Measurements from ENCODE around the gene GATAD2A.

Gene GATAD2A

GRCh38 chr19:19425170-19425875 is 19.8 kb downstream of the GATAD2A start:
- no peak overlapping the region for H3K27ac ChIP-seq
- DNase-seq: no peak
- in situ Hi-C loops (cut with HindIII; ENCODE audit: low pct_ligation_motif_present, low sequenced_read_pairs): no loop called here
- TF ChIP-seq, protein P1, sequence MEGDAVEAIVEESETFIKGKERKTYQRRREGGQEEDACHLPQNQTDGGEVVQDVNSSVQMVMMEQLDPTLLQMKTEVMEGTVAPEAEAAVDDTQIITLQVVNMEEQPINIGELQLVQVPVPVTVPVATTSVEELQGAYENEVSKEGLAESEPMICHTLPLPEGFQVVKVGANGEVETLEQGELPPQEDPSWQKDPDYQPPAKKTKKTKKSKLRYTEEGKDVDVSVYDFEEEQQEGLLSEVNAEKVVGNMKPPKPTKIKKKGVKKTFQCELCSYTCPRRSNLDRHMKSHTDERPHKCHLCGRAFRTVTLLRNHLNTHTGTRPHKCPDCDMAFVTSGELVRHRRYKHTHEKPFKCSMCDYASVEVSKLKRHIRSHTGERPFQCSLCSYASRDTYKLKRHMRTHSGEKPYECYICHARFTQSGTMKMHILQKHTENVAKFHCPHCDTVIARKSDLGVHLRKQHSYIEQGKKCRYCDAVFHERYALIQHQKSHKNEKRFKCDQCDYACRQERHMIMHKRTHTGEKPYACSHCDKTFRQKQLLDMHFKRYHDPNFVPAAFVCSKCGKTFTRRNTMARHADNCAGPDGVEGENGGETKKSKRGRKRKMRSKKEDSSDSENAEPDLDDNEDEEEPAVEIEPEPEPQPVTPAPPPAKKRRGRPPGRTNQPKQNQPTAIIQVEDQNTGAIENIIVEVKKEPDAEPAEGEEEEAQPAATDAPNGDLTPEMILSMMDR (IDR thresholded peaks at IDR 0.05; ENCODE audit: low read depth, low read length, missing control alignments): no peak
- no peaks in the 10 kb centered on the region for H3K36me3 ChIP-seq (replicated peaks)
- no peaks in the 10 kb centered on the region for H3K27me3 ChIP-seq (replicated peaks)
- no peak overlapping the region for H3K4me3 ChIP-seq (ENCODE audit: low read depth, low read length)

- in situ Hi-C loops (cut with HindIII; ENCODE audit: low pct_ligation_motif_present, low sequenced_read_pairs): no loop called here
- no peak for DNase-seq
- Histone ChIP-seq H3K36me3 (replicated peaks) (no peaks in the 10 kb centered on the region), H3K4me3 (ENCODE audit: low read depth, low read length) (no peak overlapping the region), H3K27ac (no peak overlapping the region), H3K27me3 (replicated peaks) (no peaks in the 10 kb centered on the region)
- TF ChIP-seq, protein P1 (IDR thresholded peaks at IDR 0.05; ENCODE audit: low read depth, low read length, missing control alignments): no peak
These were observed 20.7 kb downstream of the GATAD2A start for GRCh38 chr19:19426216-19426615.

DNA sequence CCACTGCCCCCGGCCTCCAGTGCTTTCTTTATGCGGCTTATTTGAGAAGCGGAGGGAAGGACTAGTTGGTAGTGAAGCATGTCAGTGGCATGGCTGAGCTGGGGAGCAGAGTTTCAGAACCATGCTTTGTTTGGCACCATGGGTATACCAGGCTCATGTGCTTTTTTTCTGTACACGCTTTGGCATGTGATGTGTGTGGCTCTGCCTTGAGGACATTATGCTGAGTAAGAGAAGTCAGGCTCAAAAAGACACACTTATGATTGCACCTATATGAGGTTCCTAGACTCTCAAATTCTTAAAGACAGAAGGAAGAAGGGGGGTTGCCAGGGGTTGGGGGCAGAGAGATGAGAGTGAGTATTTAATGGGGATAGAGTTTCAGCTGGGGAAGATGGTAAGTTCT is 21.3 kb downstream of the GATAD2A start:
- TF ChIP-seq, protein P1 (IDR thresholded peaks at IDR 0.05; ENCODE audit: low read depth, low read length, missing control alignments): no peak
- H3K4me3 ChIP-seq (ENCODE audit: low read depth, low read length): no peak overlapping the region
- in situ Hi-C loops (cut with HindIII; ENCODE audit: low pct_ligation_motif_present, low sequenced_read_pairs): no loop called here
- no peaks in the 10 kb centered on the region for H3K27me3 ChIP-seq (replicated peaks)
- no peaks in the 10 kb centered on the region for H3K36me3 ChIP-seq (replicated peaks)
- no peak overlapping the region for H3K27ac ChIP-seq
- DNase-seq: no peak

DNA sequence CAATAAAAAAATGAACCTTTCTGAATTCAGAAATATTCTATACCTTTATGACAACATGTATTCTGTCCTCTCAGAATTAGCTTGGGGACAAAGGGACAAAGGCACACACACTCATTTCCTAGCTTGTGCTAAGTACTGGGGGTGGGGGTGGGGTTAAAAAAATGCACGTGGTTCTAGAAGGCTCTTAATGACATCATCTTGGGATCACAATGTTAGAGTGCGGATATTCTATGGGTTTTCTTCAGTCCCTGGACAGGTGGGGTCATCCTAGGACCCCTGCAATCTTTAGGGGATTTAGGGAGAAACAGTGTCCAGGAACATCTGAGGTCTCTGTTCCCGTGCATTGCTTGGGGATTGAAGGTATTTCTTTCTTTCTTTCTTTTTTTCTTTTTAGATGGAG is 21.8 kb downstream of the GATAD2A start:
- in situ Hi-C loops (cut with HindIII; ENCODE audit: low pct_ligation_motif_present, low sequenced_read_pairs): no loop called here
- TF ChIP-seq, protein P1 (IDR thresholded peaks at IDR 0.05; ENCODE audit: low read depth, low read length, missing control alignments): no peak
- Histone ChIP-seq H3K4me3 (ENCODE audit: low read depth, low read length) (no peak overlapping the region), H3K36me3 (replicated peaks) (no peaks in the 10 kb centered on the region), H3K27me3 (replicated peaks) (no peaks in the 10 kb centered on the region), H3K27ac (no peak overlapping the region)
- DNase-seq: no peak

DNA sequence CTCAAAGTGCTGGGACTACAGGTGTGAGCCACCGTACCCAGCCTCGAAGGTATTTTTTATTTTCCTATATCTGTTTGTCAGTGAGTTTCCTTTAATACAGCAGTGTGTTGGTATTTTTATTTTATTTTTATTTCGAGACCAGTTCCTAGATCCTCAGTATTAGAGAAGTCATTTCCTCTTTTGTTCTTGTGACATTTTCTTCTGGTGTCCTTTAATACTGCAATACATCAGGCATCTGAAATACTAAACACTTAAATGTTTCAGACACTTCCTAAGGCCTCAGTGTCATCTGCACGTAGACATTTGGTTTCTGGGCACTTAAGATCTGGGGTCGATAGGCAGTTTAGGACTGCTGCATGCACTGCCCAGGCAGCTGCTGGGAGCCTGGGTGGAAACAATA is 22.5 kb downstream of the GATAD2A start:
- no peaks in the 10 kb centered on the region for H3K36me3 ChIP-seq (replicated peaks)
- no peaks in the 10 kb centered on the region for H3K27me3 ChIP-seq (replicated peaks)
- no peak for DNase-seq
- TF ChIP-seq, protein P1 (IDR thresholded peaks at IDR 0.05; ENCODE audit: low read depth, low read length, missing control alignments): no peak
- in situ Hi-C loops (cut with HindIII; ENCODE audit: low pct_ligation_motif_present, low sequenced_read_pairs): no loop called here
- H3K27ac ChIP-seq: no peak overlapping the region
- H3K4me3 ChIP-seq (ENCODE audit: low read depth, low read length): no peak overlapping the region

DNA sequence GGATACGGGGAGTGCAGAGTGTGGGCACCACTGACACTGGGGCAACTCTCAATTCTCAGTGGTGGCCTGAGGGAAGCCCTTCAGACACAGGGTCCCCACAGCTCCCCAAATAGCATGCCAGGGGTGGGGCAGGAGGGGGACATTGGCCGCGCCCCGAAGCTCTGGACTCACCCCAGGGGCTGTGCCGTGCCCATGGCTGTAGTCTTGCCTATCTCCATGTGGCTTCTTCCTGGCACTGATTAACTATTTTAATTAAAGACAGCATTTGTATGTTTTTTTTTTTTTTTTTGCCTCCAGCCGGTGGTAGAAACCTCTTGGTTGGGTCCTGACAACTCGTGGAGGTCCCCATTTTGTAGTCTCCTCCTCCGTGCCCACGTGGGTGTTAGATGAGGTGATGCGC is 23.3 kb downstream of the GATAD2A start:
- TF ChIP-seq, protein P1 (IDR thresholded peaks at IDR 0.05; ENCODE audit: low read depth, low read length, missing control alignments): no peak
- Histone ChIP-seq H3K27ac (no peak overlapping the region), H3K27me3 (replicated peaks) (no peaks in the 10 kb centered on the region), H3K4me3 (ENCODE audit: low read depth, low read length) (no peak overlapping the region), H3K36me3 (replicated peaks) (no peaks in the 10 kb centered on the region)
- DNase-seq: no peak
- in situ Hi-C loops (cut with HindIII; ENCODE audit: low pct_ligation_motif_present, low sequenced_read_pairs): no loop called here

Measured in brain microvascular endothelial cell (primary cell).